Mesendoderm (in vitro differentiated cells): Measurements from ENCODE around the gene UBE2L6.

Experiments
- DNase-seq: peaks from one replicate; pipeline ENCODE4 v3.0.0; 2013
- H2AK5ac ChIP-seq: 2 replicates; pipeline ENCODE4 v1.6.1; 2013; ENCODE audit warnings: low read length, inconsistent platforms
- H2BK120ac ChIP-seq: 2 replicates; pipeline ENCODE4 v1.6.1; 2013; ENCODE audit warnings: low read depth, mild to moderate bottlenecking, low read length, moderate library complexity, mixed read lengths
- H2BK15ac ChIP-seq: replicated peaks from 2 replicates; pipeline ENCODE4 v1.6.1; 2013; ENCODE audit warnings: low read depth, mild to moderate bottlenecking, moderate library complexity
- H2BK5ac ChIP-seq: 2 replicates; pipeline ENCODE4 v1.6.1; 2013; ENCODE audit warnings: low read length, inconsistent platforms
- H3K18ac ChIP-seq: 2 replicates; pipeline ENCODE4 v1.6.1; 2013; ENCODE audit warnings: mild to moderate bottlenecking, low read length, mixed read lengths
- H3K23ac ChIP-seq: one replicate; pipeline ENCODE4 v1.6.1; 2013; ENCODE audit warnings: low read length
- H3K27ac ChIP-seq: 2 replicates; pipeline ENCODE4 v1.5.1; 2013; ENCODE audit warnings: low read depth, mild to moderate bottlenecking, inconsistent platforms, low read length, moderate library complexity
- H3K27me3 ChIP-seq: 2 replicates; pipeline ENCODE4 v1.6.1; 2013; ENCODE audit warnings: low read length, control low read depth, mild to moderate bottlenecking, inconsistent platforms; ENCODE audit not compliant: insufficient read depth, poor library complexity
- H3K36me3 ChIP-seq: 2 replicates; pipeline ENCODE4 v1.6.1; 2013; ENCODE audit warnings: low read length, inconsistent platforms; ENCODE audit not compliant: control insufficient read depth, insufficient read depth
- H3K4ac ChIP-seq: one replicate; pipeline ENCODE4 v1.6.1; 2013; ENCODE audit warnings: low read depth, mild to moderate bottlenecking, low read length, moderate library complexity
- H3K4me1 ChIP-seq: 2 replicates; pipeline ENCODE4 v1.6.1; 2013; ENCODE audit warnings: low read depth, low read length, inconsistent platforms; ENCODE audit not compliant: control insufficient read depth
- H3K4me2 ChIP-seq: 2 replicates; pipeline ENCODE4 v1.6.1; 2013; ENCODE audit warnings: low read length
- H3K4me3 ChIP-seq: 2 replicates; pipeline ENCODE4 v1.5.1; 2013; ENCODE audit warnings: mild to moderate bottlenecking, low read length
- H3K56ac ChIP-seq: one replicate; pipeline ENCODE4 v1.6.1; 2013; ENCODE audit warnings: low read length
- H3K79me1 ChIP-seq: 2 replicates; pipeline ENCODE4 v1.6.1; 2013; ENCODE audit warnings: low read length, inconsistent platforms
- H3K79me2 ChIP-seq: 2 replicates; pipeline ENCODE4 v1.6.1; 2013; ENCODE audit warnings: mild to moderate bottlenecking, low read length; ENCODE audit not compliant: control insufficient read depth, insufficient read depth
- H3K9ac ChIP-seq: 2 replicates; pipeline ENCODE4 v1.6.1; 2013; ENCODE audit warnings: low read length, inconsistent platforms
- H4K5ac ChIP-seq: one replicate; pipeline ENCODE4 v1.6.1; 2013; ENCODE audit warnings: low read length
- H4K8ac ChIP-seq: one replicate; pipeline ENCODE4 v1.6.1; 2013; ENCODE audit warnings: low read depth, mild to moderate bottlenecking, control low read depth, low read length, moderate library complexity
- WGBS: extraction: QIAGEN DNeasy Blood & Tissue Kit; methylation state at CpG from one replicate; pipeline ENCODE4 v1.1.7; 2013; ENCODE audit warnings: low lambda C conversion rate, missing lambda C conversion rate; ENCODE audit not compliant: insufficient coverage; ENCODE audit errors: extremely low coverage; 5-methylcytosine and 5-hydroxymethylcytosine counted together

Gene UBE2L6

GRCh38 chr11:57506522-57506921 is 61.0 kb downstream of the UBE2L6 start:
- no peak for DNase-seq
- no peaks in the 10 kb centered on the region for H3K79me1 ChIP-seq
- no peak overlapping the region for H3K4ac ChIP-seq
- no peak overlapping the region for H3K56ac ChIP-seq
- H2BK15ac ChIP-seq: no peak overlapping the region
- H3K27ac ChIP-seq: no peak overlapping the region
- no peak overlapping the region for H3K18ac ChIP-seq
- no peak overlapping the region for H3K23ac ChIP-seq
- H3K4me1 ChIP-seq: no peaks in the 10 kb centered on the region
- no peak overlapping the region for H2BK120ac ChIP-seq
- no peak overlapping the region for H2BK5ac ChIP-seq
- no peak overlapping the region for H3K9ac ChIP-seq
- H2AK5ac ChIP-seq: no peak overlapping the region
- H3K4me2 ChIP-seq: no peak overlapping the region
- no peak overlapping the region for H3K4me3 ChIP-seq
- H3K79me2 ChIP-seq: no peaks in the 10 kb centered on the region
- H4K5ac ChIP-seq: no peak overlapping the region
- no peaks in the 10 kb centered on the region for H3K36me3 ChIP-seq
- H4K8ac ChIP-seq: no peak overlapping the region
- WGBS: no CpG with 5 or more reads among the region's 1 CpG
- no peaks in the 10 kb centered on the region for H3K27me3 ChIP-seq

GRCh38 chr11:57504511-57504910 is 63.0 kb downstream of the UBE2L6 start:
- no peak overlapping the region for H4K5ac ChIP-seq
- DNase-seq: no peak
- no peak overlapping the region for H3K27ac ChIP-seq
- no peak overlapping the region for H3K18ac ChIP-seq
- H3K79me1 ChIP-seq: no peaks in the 10 kb centered on the region
- peaks cover 6% of the 10 kb centered on the region for H3K4me1 ChIP-seq
- H3K36me3 ChIP-seq: no peaks in the 10 kb centered on the region
- H4K8ac ChIP-seq: no peak overlapping the region
- H3K9ac ChIP-seq: no peak overlapping the region
- no peak overlapping the region for H3K4ac ChIP-seq
- H2BK120ac ChIP-seq: no peak overlapping the region
- no peaks in the 10 kb centered on the region for H3K27me3 ChIP-seq
- no peak overlapping the region for H2BK15ac ChIP-seq
- no peak overlapping the region for H3K4me2 ChIP-seq
- no peak overlapping the region for H3K23ac ChIP-seq
- no peak overlapping the region for H2AK5ac ChIP-seq
- no peak overlapping the region for H3K4me3 ChIP-seq
- WGBS: no CpG with 5 or more reads among the region's 4 CpGs
- no peaks in the 10 kb centered on the region for H3K79me2 ChIP-seq
- H3K56ac ChIP-seq: no peak overlapping the region
- no peak overlapping the region for H2BK5ac ChIP-seq

- H3K4me2 ChIP-seq: no peak overlapping the region
- DNase-seq: no peak
- no peak overlapping the region for H3K4me3 ChIP-seq
- H3K79me2 ChIP-seq: no peaks in the 10 kb centered on the region
- no peak overlapping the region for H4K8ac ChIP-seq
- no peak overlapping the region for H2BK15ac ChIP-seq
- H3K79me1 ChIP-seq: no peaks in the 10 kb centered on the region
- H3K23ac ChIP-seq: no peak overlapping the region
- H3K56ac ChIP-seq: no peak overlapping the region
- no peaks in the 10 kb centered on the region for H3K36me3 ChIP-seq
- H3K4ac ChIP-seq: no peak overlapping the region
- H3K27ac ChIP-seq: no peak overlapping the region
- H2BK120ac ChIP-seq: no peak overlapping the region
- H3K4me1 ChIP-seq: peaks cover 8% of the 10 kb centered on the region
- H2BK5ac ChIP-seq: no peak overlapping the region
- no peak overlapping the region for H3K9ac ChIP-seq
- no peaks in the 10 kb centered on the region for H3K27me3 ChIP-seq
- H2AK5ac ChIP-seq: no peak overlapping the region
- H3K18ac ChIP-seq: no peak overlapping the region
- no peak overlapping the region for H4K5ac ChIP-seq
These were observed 64.6 kb downstream of the UBE2L6 start for GRCh38 chr11:57502870-57503269.

GRCh38 chr11:57502376-57502775 is 65.1 kb downstream of the UBE2L6 start:
- Histone ChIP-seq H3K4me3 (no peak overlapping the region), H3K36me3 (no peaks in the 10 kb centered on the region)

GRCh38 chr11:57501953-57502352 is 65.5 kb downstream of the UBE2L6 start:
- Histone ChIP-seq H4K5ac (no peak overlapping the region), H3K4me3 (no peak overlapping the region), H3K18ac (no peak overlapping the region), H3K9ac (no peak overlapping the region), H2AK5ac (no peak overlapping the region), H2BK120ac (no peak overlapping the region), H3K4ac (no peak overlapping the region), H3K56ac (peak overlapping the region; percentile 7), H3K27ac (no peak overlapping the region), H3K27me3 (no peaks in the 10 kb centered on the region), H2BK15ac (no peak overlapping the region), H3K36me3 (no peaks in the 10 kb centered on the region), H3K79me2 (no peaks in the 10 kb centered on the region), H3K4me1 (peaks cover 8% of the 10 kb centered on the region), H3K23ac (no peak overlapping the region), H4K8ac (no peak overlapping the region), H3K4me2 (no peak overlapping the region), H2BK5ac (no peak overlapping the region), H3K79me1 (no peaks in the 10 kb centered on the region)
- no CpG with 5 or more reads among the region's 4 CpGs for WGBS
- no peak for DNase-seq

More at GRCh38 chr11:57502376-57502775, 65.1 kb downstream of the UBE2L6 start:
- Histone ChIP-seq H3K18ac (no peak overlapping the region), H3K79me2 (no peaks in the 10 kb centered on the region), H3K9ac (no peak overlapping the region), H3K4me1 (peaks cover 8% of the 10 kb centered on the region), H2BK15ac (no peak overlapping the region), H3K27ac (no peak overlapping the region), H4K5ac (no peak overlapping the region), H3K4me2 (no peak overlapping the region), H2BK5ac (no peak overlapping the region), H2BK120ac (no peak overlapping the region), H3K23ac (no peak overlapping the region), H4K8ac (no peak overlapping the region), H3K27me3 (no peaks in the 10 kb centered on the region), H2AK5ac (no peak overlapping the region), H3K4ac (no peak overlapping the region), H3K79me1 (no peaks in the 10 kb centered on the region), H3K56ac (no peak overlapping the region)
- no peak for DNase-seq
- WGBS: no CpG with 5 or more reads among the region's 3 CpGs
